ENCODE data around the gene TUBA1B.
"Not testable (repeated sequence)": the region's sequence is repeated elsewhere in the genome, so short reads cannot be mapped to it uniquely, and the experiment has no call there.

TUBA1B gene

DNA sequence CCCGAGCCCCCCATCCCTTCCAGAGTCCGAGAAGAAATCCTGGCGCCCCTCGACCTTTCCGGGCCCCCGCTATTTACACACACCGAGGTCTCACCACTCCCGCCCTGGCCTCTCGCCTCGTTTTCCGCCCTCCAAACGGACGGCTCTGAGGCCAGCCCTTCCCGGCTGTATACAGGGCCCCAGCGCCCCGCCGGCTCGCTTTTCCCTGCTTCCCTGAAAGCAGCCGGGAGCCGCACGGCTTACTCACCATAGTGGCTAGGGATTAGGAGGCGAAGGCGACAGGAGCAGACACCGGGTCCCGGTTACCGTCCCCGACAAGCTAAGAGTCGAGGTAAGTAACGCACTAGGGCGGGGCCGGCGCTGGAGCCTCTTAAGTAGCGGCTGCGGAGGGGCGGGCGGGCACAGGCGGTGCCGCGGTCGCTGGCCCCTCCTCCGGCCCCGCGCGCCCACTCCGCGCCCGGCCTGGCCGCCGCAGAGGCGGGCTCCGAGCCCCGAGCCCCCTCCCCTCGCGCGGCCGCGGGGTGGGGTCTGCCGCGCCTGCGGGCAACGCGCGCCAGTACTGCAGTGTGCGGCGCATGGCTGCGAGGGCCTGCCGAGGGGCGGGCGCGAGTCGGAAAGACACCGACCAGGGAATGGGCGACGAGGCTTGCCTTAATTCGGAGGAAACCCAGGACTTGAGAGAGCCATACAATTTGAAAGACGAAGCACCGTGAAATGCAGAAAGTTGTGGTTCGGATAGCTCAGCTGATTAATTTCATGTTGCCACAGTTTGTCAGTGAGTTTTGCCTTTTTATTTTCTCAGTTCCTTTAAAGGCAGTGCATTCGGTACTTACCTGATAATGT is at the start of gene TUBA1B:
TSS of gene TUBA1B (minus strand) at position 345 of the 843 bp plus-strand sequence. CDS start at position 250, 95 bp downstream.
- peak within 1 kb of the TSS; percentile 92 for H3K4me3 ChIP-seq (ENCODE audit: control insufficient read depth, low read depth, low read length)
- DNase-seq (ENCODE audit: low read depth) = no peak
- TF ChIP-seq, protein P1, sequence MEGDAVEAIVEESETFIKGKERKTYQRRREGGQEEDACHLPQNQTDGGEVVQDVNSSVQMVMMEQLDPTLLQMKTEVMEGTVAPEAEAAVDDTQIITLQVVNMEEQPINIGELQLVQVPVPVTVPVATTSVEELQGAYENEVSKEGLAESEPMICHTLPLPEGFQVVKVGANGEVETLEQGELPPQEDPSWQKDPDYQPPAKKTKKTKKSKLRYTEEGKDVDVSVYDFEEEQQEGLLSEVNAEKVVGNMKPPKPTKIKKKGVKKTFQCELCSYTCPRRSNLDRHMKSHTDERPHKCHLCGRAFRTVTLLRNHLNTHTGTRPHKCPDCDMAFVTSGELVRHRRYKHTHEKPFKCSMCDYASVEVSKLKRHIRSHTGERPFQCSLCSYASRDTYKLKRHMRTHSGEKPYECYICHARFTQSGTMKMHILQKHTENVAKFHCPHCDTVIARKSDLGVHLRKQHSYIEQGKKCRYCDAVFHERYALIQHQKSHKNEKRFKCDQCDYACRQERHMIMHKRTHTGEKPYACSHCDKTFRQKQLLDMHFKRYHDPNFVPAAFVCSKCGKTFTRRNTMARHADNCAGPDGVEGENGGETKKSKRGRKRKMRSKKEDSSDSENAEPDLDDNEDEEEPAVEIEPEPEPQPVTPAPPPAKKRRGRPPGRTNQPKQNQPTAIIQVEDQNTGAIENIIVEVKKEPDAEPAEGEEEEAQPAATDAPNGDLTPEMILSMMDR (IDR thresholded peaks at IDR 0.05; ENCODE audit: control insufficient read depth, insufficient read depth, low read depth, low read length, missing control alignments) = no peak

DNA sequence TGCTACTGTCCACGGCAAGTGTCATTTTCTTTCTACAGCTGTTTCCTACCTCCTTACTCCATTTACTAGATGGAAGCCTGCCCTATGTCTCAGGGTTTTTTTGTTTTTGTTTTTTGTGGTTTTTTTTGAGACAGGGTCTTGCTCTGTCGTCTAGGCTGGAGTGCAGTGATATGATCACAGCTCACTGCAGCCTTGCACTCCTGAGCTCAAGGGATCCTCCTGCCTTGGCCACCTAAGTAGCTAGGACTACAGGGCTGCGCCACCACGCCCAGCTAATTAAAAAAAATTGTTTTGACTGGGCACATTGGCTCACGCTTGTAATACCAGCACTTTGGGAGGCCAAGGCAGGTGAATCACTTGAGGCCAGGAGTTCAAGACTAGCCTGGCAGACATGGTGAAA is 43.0 kb upstream of the TUBA1B start:
- TF ChIP-seq, protein P1 (IDR thresholded peaks at IDR 0.05; ENCODE audit: control insufficient read depth, insufficient read depth, low read depth, low read length, missing control alignments) = no peak
- no peak for DNase-seq (ENCODE audit: low read depth)
- no peak overlapping the region for H3K4me3 ChIP-seq (ENCODE audit: control insufficient read depth, low read depth, low read length)

DNA sequence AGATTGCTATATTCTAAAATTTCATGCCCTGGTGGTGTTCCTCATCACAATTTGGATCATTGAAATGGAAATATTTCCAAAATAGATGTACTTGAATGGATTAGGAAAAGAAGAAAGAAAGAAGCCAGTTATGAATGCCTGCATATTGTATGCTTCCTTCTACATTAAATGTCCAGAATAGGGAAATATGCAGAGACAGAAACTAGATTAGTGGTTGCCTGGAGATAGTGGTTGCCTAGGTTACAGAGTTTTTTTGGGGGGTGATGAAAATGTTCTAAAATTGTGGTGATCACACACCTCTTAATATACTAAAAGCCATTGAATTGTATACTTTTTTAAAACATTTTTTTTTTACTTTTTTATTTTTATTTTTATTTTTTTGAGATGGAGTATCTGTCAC is 39.7 kb upstream of the TUBA1B start:
- no peak overlapping the region for H3K4me3 ChIP-seq (ENCODE audit: control insufficient read depth, low read depth, low read length)
- TF ChIP-seq, protein P1 (IDR thresholded peaks at IDR 0.05; ENCODE audit: control insufficient read depth, insufficient read depth, low read depth, low read length, missing control alignments) = no peak
- DNase-seq (ENCODE audit: low read depth) = no peak

DNA sequence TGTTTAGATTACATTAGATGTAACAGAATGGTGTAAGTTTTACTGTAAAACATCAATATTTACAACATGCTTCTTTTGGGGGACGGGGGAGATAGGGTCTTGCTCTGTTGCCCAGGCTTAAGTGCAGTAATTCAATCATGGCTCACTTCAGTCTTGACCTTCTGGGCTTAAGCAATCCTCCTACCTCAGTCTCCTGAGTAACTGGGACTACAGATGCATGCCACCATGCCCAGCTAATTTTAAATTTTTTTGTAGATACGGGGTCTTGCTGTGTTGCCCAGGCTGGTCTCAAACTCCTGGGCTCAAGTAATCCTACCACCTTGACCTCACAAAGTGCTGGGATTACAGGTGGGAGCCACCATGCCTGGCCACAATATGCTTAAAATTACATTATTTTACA is 33.9 kb upstream of the TUBA1B start:
- no peak for DNase-seq (ENCODE audit: low read depth)
- H3K4me3 ChIP-seq (ENCODE audit: control insufficient read depth, low read depth, low read length) = no peak overlapping the region
- TF ChIP-seq, protein P1 (IDR thresholded peaks at IDR 0.05; ENCODE audit: control insufficient read depth, insufficient read depth, low read depth, low read length, missing control alignments) = no peak

DNA sequence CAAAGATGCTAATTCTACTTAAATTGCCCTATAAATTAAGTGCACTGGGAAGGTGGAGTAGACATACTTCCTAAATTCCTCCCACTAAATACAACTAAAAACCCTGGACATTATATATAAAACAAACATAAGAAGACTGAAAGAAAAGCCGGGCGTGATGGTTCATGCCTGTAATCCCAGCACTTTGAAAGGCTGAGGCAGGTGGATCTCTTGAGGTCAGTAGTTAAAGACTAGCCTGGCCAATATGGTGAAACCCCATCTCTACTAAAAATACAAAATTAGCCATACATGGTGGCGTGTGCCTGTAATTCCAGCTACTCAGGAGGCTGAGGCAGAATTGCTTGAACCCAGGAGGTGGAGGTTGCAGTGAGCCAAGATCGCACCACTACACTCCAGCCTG is 30.7 kb upstream of the TUBA1B start:
- H3K4me3 ChIP-seq (ENCODE audit: control insufficient read depth, low read depth, low read length); DNase-seq (ENCODE audit: low read depth): not testable (repeated sequence)

DNA sequence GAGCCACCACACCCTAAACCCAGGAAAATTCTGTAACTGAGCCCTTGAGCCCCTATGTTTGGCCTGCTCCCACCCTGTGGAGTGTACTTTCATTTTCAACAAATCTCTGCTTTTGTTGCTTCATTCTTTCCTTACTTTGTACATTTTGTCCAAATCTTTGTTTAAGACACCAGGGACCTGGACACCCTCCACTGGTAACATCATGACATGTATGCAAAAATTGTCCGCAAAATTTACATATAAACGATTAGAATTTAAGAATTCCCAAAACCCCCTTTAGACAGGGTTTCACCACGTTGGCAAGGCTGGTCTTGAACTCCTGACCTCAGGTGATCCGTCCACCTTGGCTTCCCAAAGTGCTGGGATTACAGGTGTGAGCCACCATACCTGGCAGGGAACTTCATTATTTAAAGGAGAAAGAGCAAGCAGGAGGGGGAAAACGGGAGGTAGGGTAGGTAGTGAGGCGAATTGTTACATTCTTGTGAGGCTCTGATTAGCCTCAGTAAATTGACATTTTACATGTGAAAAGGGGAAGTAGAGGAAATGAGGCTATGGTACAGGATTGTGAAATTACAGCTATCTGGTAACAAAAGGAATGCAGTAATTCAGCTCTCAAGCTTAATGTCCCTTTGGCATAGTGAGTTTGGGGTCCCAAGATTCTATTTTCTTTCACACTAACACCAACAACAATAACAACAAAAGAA is 30.0 kb upstream of the TUBA1B start:
- no peak overlapping the region for H3K4me3 ChIP-seq (ENCODE audit: control insufficient read depth, low read depth, low read length)
- no peak for DNase-seq (ENCODE audit: low read depth)
- TF ChIP-seq, protein P1 (IDR thresholded peaks at IDR 0.05; ENCODE audit: control insufficient read depth, insufficient read depth, low read depth, low read length, missing control alignments) = no peak

DNA sequence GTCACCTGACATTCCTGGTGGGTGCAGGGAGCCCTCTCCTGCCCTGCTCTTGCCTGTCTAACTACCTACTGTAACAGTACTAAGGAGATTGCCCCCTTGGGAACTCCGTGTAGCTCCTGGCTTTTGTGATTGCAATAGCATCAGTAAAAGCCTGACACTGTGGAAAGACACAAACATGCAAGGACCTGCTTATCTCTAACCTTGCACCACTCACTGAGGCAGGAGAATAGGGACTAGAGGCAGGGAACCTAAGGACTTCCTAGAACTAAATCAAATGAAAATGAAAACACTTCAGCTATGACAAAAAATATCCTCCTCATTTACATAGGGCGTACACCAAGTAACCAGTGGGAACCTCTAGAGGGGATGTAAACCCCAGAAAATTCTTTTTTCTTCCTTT is 29.2 kb upstream of the TUBA1B start:
- no peak overlapping the region for H3K4me3 ChIP-seq (ENCODE audit: control insufficient read depth, low read depth, low read length)
- no peak for DNase-seq (ENCODE audit: low read depth)
- TF ChIP-seq, protein P1 (IDR thresholded peaks at IDR 0.05; ENCODE audit: control insufficient read depth, insufficient read depth, low read depth, low read length, missing control alignments) = no peak

All from AG09309 (cell line).